Activated naive CD4-positive, alpha-beta T cell (primary cell): ENCODE results near the gene PTRH2.

Experiments used
- DNase-seq, 4 experiments: peaks; one replicate each; lab custom pipeline; 2025; lab: John Stamatoyannopoulos, UW

The PTRH2 gene

GRCh38 chr17:59719526-59719925 lies 12.3 kb upstream of the PTRH2 start:
- DNase-seq: no peak

- DNase-seq: no peak
These were observed 9.2 kb upstream of the PTRH2 start for GRCh38 chr17:59716427-59716826.

- no peak for DNase-seq
These were observed 7.0 kb upstream of the PTRH2 start for GRCh38 chr17:59714255-59714654.

- no peak for DNase-seq
These were observed 5.6 kb upstream of the PTRH2 start for GRCh38 chr17:59712862-59713261.

GRCh38 chr17:59711936-59712335 lies 4.7 kb upstream of the PTRH2 start:
- no peak for DNase-seq

- DNase-seq: no peak
These were observed 771 bp upstream of the PTRH2 start for GRCh38 chr17:59707971-59708430.

GRCh38 chr17:59702304-59702703 lies 4.9 kb downstream of the PTRH2 start:
- no peak for DNase-seq

- no peak for DNase-seq
These were observed 7.4 kb downstream of the PTRH2 start for GRCh38 chr17:59699786-59700185.

GRCh38 chr17:59699218-59699617 lies 8.0 kb downstream of the PTRH2 start:
- no peak for DNase-seq

- no peak for DNase-seq
These were observed 9.1 kb downstream of the PTRH2 start for GRCh38 chr17:59698143-59698542.

- DNase-seq: no peak
These were observed 10.4 kb downstream of the PTRH2 start for GRCh38 chr17:59696682-59697277.

- no peak for DNase-seq
These were observed 11.1 kb downstream of the PTRH2 start for GRCh38 chr17:59695945-59696681.

GRCh38 chr17:59694344-59694743 lies 12.9 kb downstream of the PTRH2 start:
- no peak for DNase-seq

- no peak for DNase-seq
These were observed 13.6 kb downstream of the PTRH2 start for GRCh38 chr17:59693582-59693981.

- no peak for DNase-seq
These were observed 18.7 kb downstream of the PTRH2 start for GRCh38 chr17:59688496-59688895.

GRCh38 chr17:59688008-59688407 lies 19.2 kb downstream of the PTRH2 start:
- no peak for DNase-seq

GRCh38 chr17:59684967-59685366 lies 22.3 kb downstream of the PTRH2 start:
- no peak for DNase-seq

- DNase-seq: no peak
These were observed 23.9 kb downstream of the PTRH2 start for GRCh38 chr17:59683283-59683682.

- no peak for DNase-seq
These were observed 26.9 kb downstream of the PTRH2 start for GRCh38 chr17:59680314-59680713.

GRCh38 chr17:59678918-59679317 lies 28.3 kb downstream of the PTRH2 start:
- no peak for DNase-seq

- DNase-seq: no peak
These were observed 30.5 kb downstream of the PTRH2 start for GRCh38 chr17:59676716-59677115.

- no peak for DNase-seq
These were observed 32.0 kb downstream of the PTRH2 start for GRCh38 chr17:59675231-59675630.

- no peak for DNase-seq
These were observed 35.8 kb downstream of the PTRH2 start for GRCh38 chr17:59671386-59671785.

GRCh38 chr17:59669944-59670343 lies 37.3 kb downstream of the PTRH2 start:
- no peak for DNase-seq
